ENCODE data around the gene LRBA. TPM values are rescaled to one million over a fixed set of nuclear protein-coding genes. Genes with fewer than 3 reads are reported as not detected.

LRBA gene
- total and polyA plus RNA-seq, 8 donors, result 7.3 to 156 (median 73.9) TPM

DNA sequence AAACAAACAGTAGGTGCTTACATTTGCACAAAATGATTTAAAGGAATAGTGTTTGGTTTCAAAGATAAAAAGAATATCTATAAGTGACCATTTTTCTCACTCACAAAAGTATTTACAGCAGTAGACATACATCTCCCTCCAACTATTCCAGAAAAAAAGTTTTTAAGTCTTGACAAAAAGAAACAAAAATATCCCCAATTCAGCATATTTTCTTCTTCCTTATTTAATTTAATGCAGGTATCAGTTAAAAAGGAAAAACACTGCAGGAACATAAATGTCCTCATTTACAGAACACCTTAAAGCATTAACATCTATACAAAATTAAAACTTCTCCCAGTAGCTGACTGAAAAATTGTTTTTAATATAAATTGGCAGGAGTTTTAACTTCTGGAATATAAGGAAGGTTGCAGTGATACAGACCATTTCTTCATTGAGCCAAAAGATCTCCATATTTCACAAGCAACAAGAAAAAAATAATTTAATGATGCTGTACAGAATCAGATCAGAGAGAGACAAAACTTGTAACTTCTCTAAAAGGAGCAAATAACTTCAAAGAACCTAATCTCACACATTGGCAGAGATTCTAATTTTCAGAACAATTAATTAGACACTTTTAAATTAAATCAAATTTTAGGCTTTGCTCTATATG, 428.8 kb downstream of the LRBA start:
- Histone ChIP-seq H3K4me3 (no peak overlapping the region), H3K27me3 (no peaks in the 10 kb centered on the region), H3K9me3 (peaks cover 0 to 8% (median 4%) of the 10 kb centered on the region in 4 donors), H3K27ac (no peak overlapping the region), H3K36me3 (peaks cover 13 to 40% (median 35%) of the 10 kb centered on the region in 4 donors), H3K4me1 (no peaks in the 10 kb centered on the region)
- no peak for DNase-seq
- intact Hi-C loops (cut with DNase I; ENCODE audit: low total_unique reads), result no loop called here
- no peak for TF ChIP-seq POLR2A (IDR thresholded peaks at IDR 0.05)
- TF ChIP-seq, protein P1, sequence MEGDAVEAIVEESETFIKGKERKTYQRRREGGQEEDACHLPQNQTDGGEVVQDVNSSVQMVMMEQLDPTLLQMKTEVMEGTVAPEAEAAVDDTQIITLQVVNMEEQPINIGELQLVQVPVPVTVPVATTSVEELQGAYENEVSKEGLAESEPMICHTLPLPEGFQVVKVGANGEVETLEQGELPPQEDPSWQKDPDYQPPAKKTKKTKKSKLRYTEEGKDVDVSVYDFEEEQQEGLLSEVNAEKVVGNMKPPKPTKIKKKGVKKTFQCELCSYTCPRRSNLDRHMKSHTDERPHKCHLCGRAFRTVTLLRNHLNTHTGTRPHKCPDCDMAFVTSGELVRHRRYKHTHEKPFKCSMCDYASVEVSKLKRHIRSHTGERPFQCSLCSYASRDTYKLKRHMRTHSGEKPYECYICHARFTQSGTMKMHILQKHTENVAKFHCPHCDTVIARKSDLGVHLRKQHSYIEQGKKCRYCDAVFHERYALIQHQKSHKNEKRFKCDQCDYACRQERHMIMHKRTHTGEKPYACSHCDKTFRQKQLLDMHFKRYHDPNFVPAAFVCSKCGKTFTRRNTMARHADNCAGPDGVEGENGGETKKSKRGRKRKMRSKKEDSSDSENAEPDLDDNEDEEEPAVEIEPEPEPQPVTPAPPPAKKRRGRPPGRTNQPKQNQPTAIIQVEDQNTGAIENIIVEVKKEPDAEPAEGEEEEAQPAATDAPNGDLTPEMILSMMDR (IDR thresholded peaks at IDR 0.05), result no peak
- TF ChIP-seq EP300 (IDR thresholded peaks at IDR 0.05), result no peak
- TF ChIP-seq POLR2AphosphoS5 (IDR thresholded peaks at IDR 0.05), result no peak

DNA sequence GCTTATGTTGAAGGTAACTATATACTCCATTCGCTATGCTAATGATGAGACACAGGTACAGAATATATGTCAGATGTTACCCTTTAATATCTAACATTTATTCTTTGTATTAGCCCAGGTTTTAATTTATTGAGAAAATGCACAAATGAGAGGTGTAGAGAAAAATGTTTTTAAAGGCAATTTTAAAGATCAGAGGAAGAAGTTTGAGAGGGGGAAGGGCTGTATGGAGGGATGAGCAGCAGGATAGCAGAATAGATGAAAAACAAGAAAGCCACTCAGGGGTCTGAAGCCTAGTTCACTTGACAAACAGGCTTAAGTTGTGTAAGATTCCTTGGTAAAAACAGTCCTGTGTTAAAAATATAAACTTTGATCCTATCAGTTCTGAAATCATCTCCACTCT, 429.5 kb downstream of the LRBA start:
- no peak overlapping the region for H3K27ac ChIP-seq

DNA sequence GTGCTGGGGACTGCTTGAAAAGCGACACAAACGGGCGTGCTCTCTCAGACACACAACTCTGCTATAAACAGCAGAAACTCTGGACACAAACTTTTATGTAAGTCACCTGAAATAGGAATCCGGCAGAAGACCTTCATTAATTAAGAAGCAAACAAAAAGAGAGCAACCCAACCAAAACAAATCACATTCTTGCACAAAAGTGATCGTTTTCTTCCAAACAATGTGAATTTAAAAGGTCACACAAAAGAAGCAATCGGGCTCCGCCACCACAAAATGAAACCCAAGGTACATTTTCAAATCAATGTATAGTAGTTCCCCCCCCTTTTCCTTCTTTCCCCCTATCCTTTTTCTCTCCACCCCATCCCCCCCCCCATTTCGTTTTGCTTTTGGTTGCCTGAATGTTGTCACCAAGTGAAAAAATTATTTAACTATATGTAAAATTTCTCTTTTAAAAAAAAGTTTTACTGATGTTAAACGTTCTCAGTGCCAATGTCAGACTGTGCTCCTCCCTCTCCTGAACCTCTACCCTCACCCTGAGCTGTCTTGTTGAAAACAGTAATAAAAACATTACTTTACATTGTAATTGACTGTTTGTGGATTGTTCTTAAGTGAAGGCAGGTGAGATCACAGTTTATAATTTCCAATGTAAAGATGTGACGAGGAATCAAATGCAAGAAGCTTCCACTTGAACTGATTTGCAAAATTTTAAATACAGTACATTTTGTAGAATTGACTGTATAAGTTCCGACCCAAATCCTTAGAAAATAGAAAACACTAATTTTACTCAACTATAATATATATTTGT, 430.8 kb downstream of the LRBA start:
- peaks cover 11 to 31% (median 30%) of the 10 kb centered on the region in 4 donors for H3K36me3 ChIP-seq
- H3K27me3 ChIP-seq, result no peaks in the 10 kb centered on the region
- intact Hi-C loops (cut with DNase I; ENCODE audit: low total_unique reads), result no loop called here
- 86 to 93% (median 91%) methylated on average over 11 of the region's 11 CpGs for WGBS, 5 donors
- H3K4me1 ChIP-seq, result peaks cover 0 to 2% (median 0%) of the 10 kb centered on the region in 4 donors
- peaks cover 0 to 12% (median 4%) of the 10 kb centered on the region in 4 donors for H3K9me3 ChIP-seq
- no peak for DNase-seq
- H3K27ac ChIP-seq, result no peak overlapping the region
- TF ChIP-seq, protein P1 (IDR thresholded peaks at IDR 0.05), result no peak
- TF ChIP-seq POLR2A (IDR thresholded peaks at IDR 0.05) (no peak), POLR2AphosphoS5 (IDR thresholded peaks at IDR 0.05) (no peak), EP300 (IDR thresholded peaks at IDR 0.05) (no peak)
- H3K4me3 ChIP-seq, result peak overlapping the region; percentile 32 to 38 (median 34)

More for the DNA sequence above, 429.5 kb downstream of the LRBA start:
- no peaks in the 10 kb centered on the region for H3K27me3 ChIP-seq
- peaks cover 0 to 8% (median 4%) of the 10 kb centered on the region in 4 donors for H3K9me3 ChIP-seq
- WGBS, 5 donors, result 94 to 100% (median 99%) methylated on average over 1 of the region's 1 CpG
- intact Hi-C loops (cut with DNase I; ENCODE audit: low total_unique reads), result no loop called here
- no peaks in the 10 kb centered on the region for H3K4me1 ChIP-seq
- no peak overlapping the region for H3K4me3 ChIP-seq
- no peak for DNase-seq
- TF ChIP-seq POLR2A (IDR thresholded peaks at IDR 0.05), result no peak
- TF ChIP-seq, protein P1 (IDR thresholded peaks at IDR 0.05), result no peak
- TF ChIP-seq EP300 (IDR thresholded peaks at IDR 0.05), result no peak
- no peak for TF ChIP-seq POLR2AphosphoS5 (IDR thresholded peaks at IDR 0.05)
- H3K36me3 ChIP-seq, result peaks cover 13 to 40% (median 35%) of the 10 kb centered on the region in 4 donors

DNA sequence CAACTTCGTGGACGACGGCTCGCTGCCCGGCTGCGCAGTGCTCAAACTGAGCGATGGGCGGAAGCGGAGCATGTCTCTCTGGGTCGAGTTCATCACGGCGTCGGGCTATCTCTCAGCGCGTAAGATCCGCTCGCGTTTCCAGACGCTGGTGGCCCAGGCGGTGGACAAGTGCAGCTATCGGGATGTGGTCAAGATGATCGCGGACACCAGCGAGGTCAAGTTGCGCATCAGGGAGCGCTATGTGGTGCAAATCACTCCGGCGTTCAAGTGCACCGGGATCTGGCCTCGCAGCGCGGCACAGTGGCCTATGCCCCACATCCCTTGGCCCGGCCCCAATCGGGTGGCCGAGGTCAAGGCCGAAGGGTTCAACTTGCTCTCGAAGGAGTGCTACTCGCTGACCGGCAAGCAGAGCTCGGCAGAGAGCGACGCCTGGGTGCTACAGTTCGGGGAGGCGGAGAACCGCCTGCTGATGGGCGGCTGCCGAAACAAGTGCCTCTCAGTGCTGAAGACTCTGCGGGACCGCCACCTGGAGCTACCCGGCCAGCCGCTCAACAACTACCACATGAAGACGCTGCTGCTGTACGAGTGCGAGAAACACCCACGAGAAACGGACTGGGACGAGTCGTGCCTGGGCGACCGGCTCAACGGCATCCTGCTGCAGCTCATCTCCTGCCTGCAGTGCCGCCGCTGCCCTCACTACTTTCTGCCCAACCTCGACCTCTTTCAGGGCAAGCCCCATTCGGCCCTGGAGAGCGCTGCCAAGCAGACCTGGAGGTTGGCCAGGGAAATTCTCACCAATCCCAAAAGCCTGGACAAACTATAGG, 431.6 kb downstream of the LRBA start:
- Histone ChIP-seq H3K27ac (peak overlapping the region in 1 of 5 donors; percentile 42), H3K4me1 (peaks cover 0 to 10% (median 5%) of the 10 kb centered on the region in 4 donors), H3K36me3 (peaks cover 7 to 23% (median 22%) of the 10 kb centered on the region in 4 donors), H3K9me3 (peaks cover 0 to 12% (median 4%) of the 10 kb centered on the region in 4 donors), H3K27me3 (no peaks in the 10 kb centered on the region), H3K4me3 (peak overlapping the region; percentile 32 to 38 (median 34))
- intact Hi-C loops (cut with DNase I; ENCODE audit: low total_unique reads), result no loop called here
- 65 to 82% (median 75%) methylated on average over 51 to 66 of the region's 66 CpGs for WGBS, 5 donors
- TF ChIP-seq, protein P1 (IDR thresholded peaks at IDR 0.05), result no peak
- no peak for TF ChIP-seq POLR2A (IDR thresholded peaks at IDR 0.05)
- no peak for TF ChIP-seq POLR2AphosphoS5 (IDR thresholded peaks at IDR 0.05)
- TF ChIP-seq EP300 (IDR thresholded peaks at IDR 0.05), result no peak
- DNase-seq, result peak in 1 of 2 donors; percentile 49

All from stomach (tissue), 9 donors.